ENCODE measurements around the gene FAM13A. TPM values are rescaled to one million over a fixed set of nuclear protein-coding genes. Genes with fewer than 3 reads are reported as not detected.

FAM13A gene
- total and polyA plus RNA-seq, 2 of the 4 experiments (the other 2 are of a cell fraction): 13.1 to 22.0 TPM

DNA sequence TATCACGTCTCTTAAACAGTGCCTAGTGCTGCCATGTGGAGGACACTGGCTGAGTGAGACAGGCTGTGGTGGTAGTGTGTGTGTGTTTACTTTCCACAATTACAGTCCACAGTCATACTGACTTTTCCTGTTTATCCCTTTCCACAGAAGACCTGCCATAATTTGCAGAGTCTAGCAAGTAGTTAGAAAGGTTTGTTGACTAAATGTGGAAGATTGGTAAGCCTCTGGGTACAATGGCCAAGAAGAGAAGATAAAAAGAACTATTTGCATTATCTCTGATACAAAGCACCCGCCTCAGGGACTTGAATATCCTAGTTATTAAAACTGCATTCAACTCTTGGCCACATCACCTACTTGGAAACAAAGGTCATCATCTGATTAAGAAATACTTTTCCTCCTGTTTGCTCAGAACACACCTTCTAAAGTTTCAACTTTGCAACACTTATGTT, 89.1 kb downstream of the FAM13A start:
- no peak overlapping the region for H3K4me2 ChIP-seq (ENCODE audit: low read depth, low read length)
- H3K9me3 ChIP-seq (ENCODE audit: control insufficient read depth, insufficient read depth, low read length): no peaks in the 10 kb centered on the region
- POLR2A ChIA-PET (ENCODE audit: unreplicated experiment): no interaction called here
- H3K79me1 ChIP-seq (ENCODE audit: low read depth in 1 of 2, low read length in 2 of 2): no peaks in the 10 kb centered on the region
- DNase-seq (no peak), ATAC-seq (ENCODE audit: low read depth) (no peak)
- H3K9me1 ChIP-seq (ENCODE audit: insufficient read depth, low read length): no peaks in the 10 kb centered on the region
- H2AFZ ChIP-seq (replicated peaks; ENCODE audit: low read length, poor library complexity): no peak overlapping the region
- CTCF ChIA-PET: no interaction called here
- no peak overlapping the region for H2AK9ac ChIP-seq (replicated peaks; ENCODE audit: low read depth, low read length, poor library complexity)
- H2BK20ac ChIP-seq (ENCODE audit: low read depth, low read length): no peak overlapping the region
- intact Hi-C loops (cut with micrococcal nuclease) (no loop called here), in situ Hi-C loops (cut with MboI; ENCODE audit: low sequenced_read_pairs) (no loop called here), dilution Hi-C loops (cut with HindIII; ENCODE audit: low sequenced_read_pairs, unreplicated experiment) (no loop called here)
- no peak overlapping the region for H2BK120ac ChIP-seq (ENCODE audit: low read depth, low read length)
- no peak overlapping the region for H3K56ac ChIP-seq (ENCODE audit: extremely low read depth, insufficient read depth, low read length)
- TF ChIP-seq NFE2L2 (IDR thresholded peaks at IDR 0.05; ENCODE audit: low read depth, low read length): no peak
- TF ChIP-seq, protein P1, sequence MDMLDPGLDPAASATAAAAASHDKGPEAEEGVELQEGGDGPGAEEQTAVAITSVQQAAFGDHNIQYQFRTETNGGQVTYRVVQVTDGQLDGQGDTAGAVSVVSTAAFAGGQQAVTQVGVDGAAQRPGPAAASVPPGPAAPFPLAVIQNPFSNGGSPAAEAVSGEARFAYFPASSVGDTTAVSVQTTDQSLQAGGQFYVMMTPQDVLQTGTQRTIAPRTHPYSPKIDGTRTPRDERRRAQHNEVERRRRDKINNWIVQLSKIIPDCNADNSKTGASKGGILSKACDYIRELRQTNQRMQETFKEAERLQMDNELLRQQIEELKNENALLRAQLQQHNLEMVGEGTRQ (IDR thresholded peaks at IDR 0.05; ENCODE audit: low read depth, low read length): no peak
- TF ChIP-seq, protein P2, sequence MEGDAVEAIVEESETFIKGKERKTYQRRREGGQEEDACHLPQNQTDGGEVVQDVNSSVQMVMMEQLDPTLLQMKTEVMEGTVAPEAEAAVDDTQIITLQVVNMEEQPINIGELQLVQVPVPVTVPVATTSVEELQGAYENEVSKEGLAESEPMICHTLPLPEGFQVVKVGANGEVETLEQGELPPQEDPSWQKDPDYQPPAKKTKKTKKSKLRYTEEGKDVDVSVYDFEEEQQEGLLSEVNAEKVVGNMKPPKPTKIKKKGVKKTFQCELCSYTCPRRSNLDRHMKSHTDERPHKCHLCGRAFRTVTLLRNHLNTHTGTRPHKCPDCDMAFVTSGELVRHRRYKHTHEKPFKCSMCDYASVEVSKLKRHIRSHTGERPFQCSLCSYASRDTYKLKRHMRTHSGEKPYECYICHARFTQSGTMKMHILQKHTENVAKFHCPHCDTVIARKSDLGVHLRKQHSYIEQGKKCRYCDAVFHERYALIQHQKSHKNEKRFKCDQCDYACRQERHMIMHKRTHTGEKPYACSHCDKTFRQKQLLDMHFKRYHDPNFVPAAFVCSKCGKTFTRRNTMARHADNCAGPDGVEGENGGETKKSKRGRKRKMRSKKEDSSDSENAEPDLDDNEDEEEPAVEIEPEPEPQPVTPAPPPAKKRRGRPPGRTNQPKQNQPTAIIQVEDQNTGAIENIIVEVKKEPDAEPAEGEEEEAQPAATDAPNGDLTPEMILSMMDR (conservative IDR thresholded peaks at IDR 0.05; ENCODE audit: low read depth, low read length): no peak
- no peak for TF ChIP-seq CEBPB (IDR thresholded peaks at IDR 0.05; ENCODE audit: low read depth, low read length)
- TF ChIP-seq FOS (IDR thresholded peaks at IDR 0.05; ENCODE audit: low read depth, low read length): no peak
- no peak for TF ChIP-seq MXI1 (IDR thresholded peaks at IDR 0.05; ENCODE audit: borderline replicate concordance, low read depth, low read length)
- no peak for TF ChIP-seq RFX5 (IDR thresholded peaks at IDR 0.05; ENCODE audit: low read depth, low read length)
- no peak for TF ChIP-seq MAFK (IDR thresholded peaks at IDR 0.05; ENCODE audit: low read depth, low read length)
- TF ChIP-seq, protein P3, sequence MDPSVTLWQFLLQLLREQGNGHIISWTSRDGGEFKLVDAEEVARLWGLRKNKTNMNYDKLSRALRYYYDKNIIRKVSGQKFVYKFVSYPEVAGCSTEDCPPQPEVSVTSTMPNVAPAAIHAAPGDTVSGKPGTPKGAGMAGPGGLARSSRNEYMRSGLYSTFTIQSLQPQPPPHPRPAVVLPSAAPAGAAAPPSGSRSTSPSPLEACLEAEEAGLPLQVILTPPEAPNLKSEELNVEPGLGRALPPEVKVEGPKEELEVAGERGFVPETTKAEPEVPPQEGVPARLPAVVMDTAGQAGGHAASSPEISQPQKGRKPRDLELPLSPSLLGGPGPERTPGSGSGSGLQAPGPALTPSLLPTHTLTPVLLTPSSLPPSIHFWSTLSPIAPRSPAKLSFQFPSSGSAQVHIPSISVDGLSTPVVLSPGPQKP (IDR thresholded peaks at IDR 0.05; ENCODE audit: borderline replicate concordance, low read depth, low read length): no peak
- no peak for TF ChIP-seq POLR2A (IDR thresholded peaks at IDR 0.05; ENCODE audit: low read depth, low read length)
- no peak for TF ChIP-seq SMC3 (IDR thresholded peaks at IDR 0.05; ENCODE audit: low read depth, low read length)
- no peak for TF ChIP-seq MAZ (IDR thresholded peaks at IDR 0.05; ENCODE audit: borderline replicate concordance, low read depth, low read length)
- no peak for TF ChIP-seq RAD21 (IDR thresholded peaks at IDR 0.05; ENCODE audit: low read length)
- no peak for TF ChIP-seq BHLHE40 (IDR thresholded peaks at IDR 0.05; ENCODE audit: low read depth, low read length)
- TF ChIP-seq RCOR1 (IDR thresholded peaks at IDR 0.05; ENCODE audit: insufficient replicate concordance, low read length): no peak
- TF ChIP-seq CHD1 (IDR thresholded peaks at IDR 0.05; ENCODE audit: low read depth, low read length): no peak
- no TSS peak for BruUV-seq (replicated peaks)
- no peak overlapping the region for H2BK5ac ChIP-seq (ENCODE audit: low read depth, low read length, poor library complexity, severe bottlenecking)
- no peak overlapping the region for H3K4me3 ChIP-seq (ENCODE audit: insufficient read depth, low read depth, low read length)
- no peaks in the 10 kb centered on the region for H4K20me1 ChIP-seq (ENCODE audit: insufficient read depth, low read length)
- H4K91ac ChIP-seq (ENCODE audit: insufficient read depth, low read depth, low read length): no peak overlapping the region
- H3K14ac ChIP-seq (replicated peaks; ENCODE audit: low read depth, low read length): no peak overlapping the region
- H3K4ac ChIP-seq (ENCODE audit: low read depth, low read length): no peak overlapping the region
- peaks cover 2% of the 10 kb centered on the region; the same call in 1 of the 2 replicates for H3K4me1 ChIP-seq (ENCODE audit: control insufficient read depth, insufficient read depth, low read length)
- H3K18ac ChIP-seq (ENCODE audit: low read depth, low read length): no peak overlapping the region; the same call in 1 of the 2 replicates
- WGBS, 2 experiments (ENCODE audit: extremely low coverage in 2 of 2, insufficient read length in 1 of 2): no CpG with 5 or more reads among the region's 2 CpGs
- H3K27me3 ChIP-seq (ENCODE audit: control insufficient read depth, insufficient read depth, low read length): no peaks in the 10 kb centered on the region
- no peak overlapping the region for H2AK5ac ChIP-seq (ENCODE audit: low read depth, low read length)
- no peak overlapping the region for H4K8ac ChIP-seq (ENCODE audit: low read depth in 2 of 2, low read length in 2 of 2)
- H3K36me3 ChIP-seq (ENCODE audit: control insufficient read depth, insufficient read depth, low read length): no peaks in the 10 kb centered on the region
- H3K9ac ChIP-seq (ENCODE audit: low read depth, low read length): no peak overlapping the region
- H3K23ac ChIP-seq (ENCODE audit: low read depth, low read length): no peak overlapping the region
- H2BK15ac ChIP-seq (ENCODE audit: low read depth, low read length): no peak overlapping the region
- no peak overlapping the region for H4K5ac ChIP-seq (ENCODE audit: low read depth, low read length)
- H3K27ac ChIP-seq (ENCODE audit: insufficient read depth, low read length): no peak overlapping the region

Data from IMR-90 (cell line).